ENCODE results near the gene MED12L. TPM values are rescaled to one million over a fixed set of nuclear protein-coding genes. Genes with fewer than 3 reads are reported as not detected.

MED12L gene
- total RNA-seq, 6 experiments from 2014 or later, result 0.05 to 0.64 (median 0.13) TPM; not detected in 1

- TF ChIP-seq, protein P1, sequence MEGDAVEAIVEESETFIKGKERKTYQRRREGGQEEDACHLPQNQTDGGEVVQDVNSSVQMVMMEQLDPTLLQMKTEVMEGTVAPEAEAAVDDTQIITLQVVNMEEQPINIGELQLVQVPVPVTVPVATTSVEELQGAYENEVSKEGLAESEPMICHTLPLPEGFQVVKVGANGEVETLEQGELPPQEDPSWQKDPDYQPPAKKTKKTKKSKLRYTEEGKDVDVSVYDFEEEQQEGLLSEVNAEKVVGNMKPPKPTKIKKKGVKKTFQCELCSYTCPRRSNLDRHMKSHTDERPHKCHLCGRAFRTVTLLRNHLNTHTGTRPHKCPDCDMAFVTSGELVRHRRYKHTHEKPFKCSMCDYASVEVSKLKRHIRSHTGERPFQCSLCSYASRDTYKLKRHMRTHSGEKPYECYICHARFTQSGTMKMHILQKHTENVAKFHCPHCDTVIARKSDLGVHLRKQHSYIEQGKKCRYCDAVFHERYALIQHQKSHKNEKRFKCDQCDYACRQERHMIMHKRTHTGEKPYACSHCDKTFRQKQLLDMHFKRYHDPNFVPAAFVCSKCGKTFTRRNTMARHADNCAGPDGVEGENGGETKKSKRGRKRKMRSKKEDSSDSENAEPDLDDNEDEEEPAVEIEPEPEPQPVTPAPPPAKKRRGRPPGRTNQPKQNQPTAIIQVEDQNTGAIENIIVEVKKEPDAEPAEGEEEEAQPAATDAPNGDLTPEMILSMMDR (IDR thresholded peaks at IDR 0.05), result no peak
- peaks cover 17% of the 10 kb centered on the region for H3K36me3 Mint-ChIP-seq (ENCODE audit: low read depth)
- H3K27me3 Mint-ChIP-seq (ENCODE audit: insufficient read depth), result peaks cover 1% of the 10 kb centered on the region; the same call in 1 of the 2 replicates
- peaks cover 17% of the 10 kb centered on the region for H3K4me1 Mint-ChIP-seq (ENCODE audit: low read depth)
- peaks cover 6% of the 10 kb centered on the region for H3K9me3 Mint-ChIP-seq
- peak overlapping the region; percentile 81 for H3K27ac Mint-ChIP-seq
- H3K4me3 Mint-ChIP-seq, result peak overlapping the region; percentile 8
- DNase-seq, result peak; percentile 81
Observed at GRCh38 chr3:151445273-151446001, 360.0 kb downstream of the MED12L start.

DNA sequence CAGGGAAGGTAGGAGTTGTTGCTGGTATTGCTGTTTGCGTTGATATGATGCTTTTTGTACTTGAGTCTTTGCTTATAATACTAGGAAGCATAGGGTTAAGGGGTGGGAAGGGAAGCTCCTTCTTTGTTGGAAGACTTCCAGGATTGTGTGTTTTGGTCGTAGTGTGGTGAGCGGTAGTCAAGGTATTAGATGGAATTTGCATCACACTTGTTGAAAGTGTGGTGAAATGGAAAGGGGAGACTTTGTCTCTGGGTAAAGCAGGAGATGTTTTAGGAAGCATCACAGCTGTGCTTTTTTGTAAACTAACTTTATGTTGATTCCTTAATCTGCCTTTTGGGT lies 360.5 kb downstream of the MED12L start:
- Mint-ChIP-seq H3K9me3 (peaks cover 6% of the 10 kb centered on the region), H3K27ac (peak overlapping the region; percentile 81)

DNA sequence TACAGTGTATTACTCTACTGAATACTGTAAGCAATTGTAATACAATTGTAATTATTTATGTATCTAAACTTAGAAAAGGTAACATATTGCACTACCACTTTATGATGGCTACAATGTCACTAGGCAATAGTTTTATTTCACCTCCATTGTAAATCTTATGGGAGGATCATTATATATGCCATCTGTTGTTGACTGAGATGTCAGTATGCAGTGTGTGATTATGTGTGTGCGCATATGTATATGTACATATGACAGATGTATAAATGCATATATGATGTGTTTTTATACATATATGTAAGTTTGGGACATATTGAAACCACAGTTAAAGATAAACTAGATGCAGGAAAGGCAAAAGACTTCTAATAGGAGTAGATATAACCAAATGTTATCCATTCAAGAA lies 366.9 kb downstream of the MED12L start:
- Mint-ChIP-seq H3K4me3 (no peak overlapping the region), H3K27me3 (ENCODE audit: insufficient read depth) (peaks cover 5% of the 10 kb centered on the region), H3K9me3 (no peaks in the 10 kb centered on the region), H3K27ac (no peak overlapping the region), H3K36me3 (ENCODE audit: low read depth) (no peaks in the 10 kb centered on the region; the same call in 1 of the 2 replicates), H3K4me1 (ENCODE audit: low read depth) (no peaks in the 10 kb centered on the region)
- no peak for DNase-seq
- TF ChIP-seq, protein P1 (IDR thresholded peaks at IDR 0.05), result no peak

More for the DNA sequence above, 360.5 kb downstream of the MED12L start:
- DNase-seq, result no peak
- peaks cover 17% of the 10 kb centered on the region for H3K4me1 Mint-ChIP-seq (ENCODE audit: low read depth)
- TF ChIP-seq, protein P1 (IDR thresholded peaks at IDR 0.05), result no peak
- no peak overlapping the region for H3K4me3 Mint-ChIP-seq
- H3K27me3 Mint-ChIP-seq (ENCODE audit: insufficient read depth), result peaks cover 1% of the 10 kb centered on the region; the same call in 1 of the 2 replicates
- H3K36me3 Mint-ChIP-seq (ENCODE audit: low read depth), result peaks cover 17% of the 10 kb centered on the region

DNA sequence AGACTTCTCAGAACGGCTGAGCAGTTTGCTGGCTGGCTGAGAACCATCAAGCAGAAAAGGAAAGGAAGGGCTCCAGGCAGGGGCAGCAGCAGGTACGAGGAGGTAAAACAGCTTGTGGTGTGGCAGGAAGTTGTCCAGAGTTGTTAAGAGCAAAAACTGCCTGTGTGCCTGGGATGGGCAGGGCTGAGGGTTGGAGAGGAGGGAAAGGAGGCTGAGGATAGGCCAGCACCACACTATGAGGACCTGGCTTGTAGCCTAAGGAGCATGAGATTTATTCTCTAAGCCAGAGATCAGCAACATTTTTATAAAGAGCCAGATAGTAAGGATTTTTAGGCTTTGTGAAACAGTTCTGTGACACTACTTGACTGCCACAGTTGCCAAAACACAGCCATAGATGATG lies 367.4 kb downstream of the MED12L start:
- Mint-ChIP-seq H3K36me3 (ENCODE audit: low read depth) (no peaks in the 10 kb centered on the region), H3K9me3 (no peaks in the 10 kb centered on the region)

GRCh38 chr3:151456065-151456464 lies 370.6 kb downstream of the MED12L start:
- H3K4me1 Mint-ChIP-seq (ENCODE audit: low read depth), result peaks cover 6% of the 10 kb centered on the region; the same call in 1 of the 2 replicates
- no peak overlapping the region for H3K4me3 Mint-ChIP-seq
- no peaks in the 10 kb centered on the region for H3K9me3 Mint-ChIP-seq

More for the DNA sequence above, 367.4 kb downstream of the MED12L start:
- no peaks in the 10 kb centered on the region for H3K4me1 Mint-ChIP-seq (ENCODE audit: low read depth)
- H3K27ac Mint-ChIP-seq, result no peak overlapping the region
- TF ChIP-seq, protein P1 (IDR thresholded peaks at IDR 0.05), result no peak
- peaks cover 4% of the 10 kb centered on the region for H3K27me3 Mint-ChIP-seq (ENCODE audit: insufficient read depth)
- no peak overlapping the region for H3K4me3 Mint-ChIP-seq
- DNase-seq, result no peak

More at GRCh38 chr3:151456065-151456464, 370.6 kb downstream of the MED12L start:
- no peak for DNase-seq
- no peak overlapping the region for H3K27ac Mint-ChIP-seq
- TF ChIP-seq, protein P1 (IDR thresholded peaks at IDR 0.05), result no peak
- no peaks in the 10 kb centered on the region for H3K36me3 Mint-ChIP-seq (ENCODE audit: low read depth)
- H3K27me3 Mint-ChIP-seq (ENCODE audit: insufficient read depth), result peaks cover 12% of the 10 kb centered on the region
